Breast epithelium (tissue), 4 donors: ENCODE results near the gene GAS7. TPM values are rescaled to one million over a fixed set of nuclear protein-coding genes. Genes with fewer than 3 reads are reported as not detected.

Experiments used
- DNase-seq, 2 donors: peaks; one replicate each; pipeline ENCODE4 v3.0.0-alpha.2; 2019; ENCODE audit warnings: low spot score in 2 of 2
- H3K27ac ChIP-seq, 2 donors: fragments of 200-600 bp; sonication (generic) in 1 of 2; one replicate each; pipeline ENCODE4 v1.5.1; 2016 to 2019; ENCODE audit warnings: mild to moderate bottlenecking in 1 of 2
- H3K27me3 ChIP-seq, 2 donors: fragments of 200-600 bp; sonication (generic) in 1 of 2; one replicate each; pipeline versions ENCODE4 v1.5.1 to v1.6.0; 2017 to 2019; ENCODE audit warnings: control low read depth in 1 of 2, mild to moderate bottlenecking in 1 of 2
- H3K36me3 ChIP-seq: fragments of 200-600 bp; one replicate; pipeline ENCODE4 v1.5.1; 2019
- H3K4me1 ChIP-seq, 2 donors: fragments of 200-600 bp; sonication (generic); one replicate each; pipeline ENCODE4 v1.5.1; 2016 to 2019; ENCODE audit warnings: control low read depth in 1 of 2
- H3K4me3 ChIP-seq, 3 donors: fragments of 200-600 bp; sonication (generic); 1 replicate in 2 of 3; 2 replicates in 1 of 3; pipeline ENCODE4 v1.5.1; 2016 to 2019; ENCODE audit warnings: mild to moderate bottlenecking in 3 of 3, moderate library complexity in 2 of 3
- H3K9me3 ChIP-seq, 2 donors: fragments of 200-600 bp; sonication (generic) in 1 of 2; one replicate each; pipeline ENCODE4 v1.5.1; 2016 to 2019; ENCODE audit warnings: control low read depth in 1 of 2
- CTCF ChIP-seq, 3 donors: fragments of 450-650 bp; IDR thresholded peaks; one replicate each; pipeline ENCODE4 v1.5.1; 2016 to 2017; ENCODE audit warnings: antibody characterized with exemption in 3 of 3, mild to moderate bottlenecking in 3 of 3, moderate library complexity in 3 of 3
- POLR2A ChIP-seq: fragments of 450-650 bp; IDR thresholded peaks from one replicate; pipeline ENCODE4 v1.6.1; 2016; ENCODE audit warnings: antibody characterized with exemption, mild to moderate bottlenecking, moderate library complexity
- POLR2AphosphoS5 ChIP-seq, 3 donors: sonication (generic); formaldehyde crosslinking; IDR thresholded peaks; one replicate each; pipeline ENCODE4 v1.6.1; 2017; ENCODE audit warnings: antibody characterized with exemption in 3 of 3
- intact Hi-C: fragments of 100-400 bp; cut with DNase I; formaldehyde crosslinking; loops from one replicate; pipeline ENCODE4 v1.15.1; 2023; ENCODE audit warnings: low total_unique reads
- total RNA-seq, 3 donors: library from RNA; depleted of rRNA; stranded (reverse); fragments of >200 nt; gene quantifications; one replicate each; pipeline ENCODE4 v1.1.0, GENCODE V29; 2016

The GAS7 gene
- total RNA-seq, 3 donors from 2014 or later = 21.8 to 62.2 (median 33.4) TPM

GRCh38 chr17:9862949-9863348, 335.5 kb downstream of the GAS7 start:
- Histone ChIP-seq H3K4me3 (no peak overlapping the region), H3K4me1 (no peaks in the 10 kb centered on the region), H3K36me3 (no peaks in the 10 kb centered on the region), H3K27ac (no peak overlapping the region), H3K9me3 (peaks cover 12 to 13% of the 10 kb centered on the region in 2 donors), H3K27me3 (no peaks in the 10 kb centered on the region)
- DNase-seq = no peak
- TF ChIP-seq POLR2A (no peak), POLR2AphosphoS5 (IDR thresholded peaks at IDR 0.05) (no peak), CTCF (IDR thresholded peaks at IDR 0.05) (no peak)
- intact Hi-C loops = no loop called here

- no peak for TF ChIP-seq POLR2A
- no peak for TF ChIP-seq CTCF (IDR thresholded peaks at IDR 0.05)
- H3K27me3 ChIP-seq = no peaks in the 10 kb centered on the region
- DNase-seq = no peak
- no peak overlapping the region for H3K4me3 ChIP-seq
- H3K27ac ChIP-seq = no peak overlapping the region
- peaks cover 12 to 18% of the 10 kb centered on the region in 2 donors for H3K9me3 ChIP-seq
- H3K36me3 ChIP-seq = no peaks in the 10 kb centered on the region
- intact Hi-C loops = no loop called here
- H3K4me1 ChIP-seq = no peaks in the 10 kb centered on the region
Measured at GRCh38 chr17:9862220-9862619, 336.2 kb downstream of the GAS7 start.

GRCh38 chr17:9860851-9861250, 337.6 kb downstream of the GAS7 start:
- Histone ChIP-seq H3K27ac (no peak overlapping the region), H3K4me1 (no peaks in the 10 kb centered on the region), H3K27me3 (no peaks in the 10 kb centered on the region), H3K36me3 (no peaks in the 10 kb centered on the region), H3K4me3 (no peak overlapping the region), H3K9me3 (peaks cover 12 to 18% of the 10 kb centered on the region in 2 donors)
- intact Hi-C loops = no loop called here
- TF ChIP-seq CTCF (IDR thresholded peaks at IDR 0.05) = no peak
- TF ChIP-seq POLR2A = no peak
- no peak for TF ChIP-seq POLR2AphosphoS5 (IDR thresholded peaks at IDR 0.05)
- DNase-seq = no peak

Other genes starting within 250 kb of the GAS7 start
- not detected for gene MYH13, start 174.4 kb upstream of the GAS7 start, total RNA-seq
- gene MYH8, start 223.3 kb upstream of the GAS7 start, total RNA-seq = not detected